GM12872 (cell line): ENCODE measurements around the gene EFEMP2.

Source experiments
- CTCF ChIP-seq: IDR thresholded peaks from 3 replicates; pipeline ENCODE4 v1.5.1; 2011; ENCODE audit warnings: low read depth, mild to moderate bottlenecking, low read length, moderate library complexity; ENCODE audit not compliant: insufficient read depth

The EFEMP2 gene

GRCh38 chr11:65880844-65881421, 8.3 kb upstream of the EFEMP2 start:
- no peak for TF ChIP-seq CTCF

- TF ChIP-seq CTCF = no peak
These were observed 7.4 kb upstream of the EFEMP2 start for GRCh38 chr11:65880027-65880426.

- TF ChIP-seq CTCF = no peak
These were observed 7.0 kb upstream of the EFEMP2 start, which contains the start of gene CTSW for GRCh38 chr11:65879617-65880016. CTSW (plus strand) TSS chr11:65879837; CDS start chr11:65879855, 18 bp downstream.

- no peak for TF ChIP-seq CTCF
These were observed 937 bp upstream of the EFEMP2 start for GRCh38 chr11:65873318-65874156.

- TF ChIP-seq CTCF = no peak
These were observed 620 bp downstream of the EFEMP2 start for GRCh38 chr11:65871811-65872548.

- no peak for TF ChIP-seq CTCF
These were observed 1.6 kb downstream of the EFEMP2 start for GRCh38 chr11:65870706-65871681.
